GM10266 (cell line): ENCODE results near the gene TSSK6.

Experiments
- DNase-seq: peaks from one replicate; pipeline ENCODE4 v3.0.0; 2012; ENCODE audit errors: extremely low spot score
- CTCF ChIP-seq: IDR thresholded peaks from 2 replicates; pipeline ENCODE4 v1.5.1; 2012; ENCODE audit warnings: mild to moderate bottlenecking, low read depth; ENCODE audit not compliant: control insufficient read depth, insufficient read depth; ENCODE audit errors: missing control alignments

TSSK6 gene

GRCh38 chr19:19510432-19510831 is 4.9 kb downstream of the TSSK6 start:
- no peak for DNase-seq
- no peak for TF ChIP-seq CTCF

- TF ChIP-seq CTCF: no peak
- DNase-seq: no peak
Observed at GRCh38 chr19:19508217-19508616, 7.1 kb downstream of the TSSK6 start.

GRCh38 chr19:19507354-19507753 is 8.0 kb downstream of the TSSK6 start:
- no peak for TF ChIP-seq CTCF

GRCh38 chr19:19506592-19506991 is 8.8 kb downstream of the TSSK6 start:
- no peak for DNase-seq
- TF ChIP-seq CTCF: no peak

More at GRCh38 chr19:19507354-19507753, 8.0 kb downstream of the TSSK6 start:
- DNase-seq: no peak

GRCh38 chr19:19505669-19506326 is 9.6 kb downstream of the TSSK6 start:
- DNase-seq: no peak
- TF ChIP-seq CTCF: no peak

GRCh38 chr19:19504754-19505668 is 10.3 kb downstream of the TSSK6 start:
- no peak for TF ChIP-seq CTCF
- no peak for DNase-seq

- no peak for TF ChIP-seq CTCF
- DNase-seq: no peak
Observed at GRCh38 chr19:19502808-19503602, 12.3 kb downstream of the TSSK6 start.
